GM18498 (cell line): Measurements from ENCODE around the gene RAP1GAP2.
"Not testable (repeated sequence)": the region's sequence is repeated elsewhere in the genome, so short reads cannot be mapped to it uniquely, and the experiment has no call there.

ENCODE experiments used
- ATAC-seq: cut with Tn5 transposase; IDR thresholded peaks from one replicate; pipeline ENCODE4 v1.9.1; 2021; ENCODE audit warnings: mild to moderate bottlenecking, moderate library complexity; ENCODE audit not compliant: unreplicated experiment

The RAP1GAP2 gene

GRCh38 chr17:3015890-3016289 lies 219.7 kb downstream of the RAP1GAP2 start:
- no peak for ATAC-seq

GRCh38 chr17:3017936-3018335 lies 221.7 kb downstream of the RAP1GAP2 start:
- ATAC-seq, result no peak

GRCh38 chr17:3019761-3020160 lies 223.5 kb downstream of the RAP1GAP2 start:
- ATAC-seq, result no peak

GRCh38 chr17:3020381-3020780 lies 224.1 kb downstream of the RAP1GAP2 start:
- ATAC-seq, result no peak

- ATAC-seq, result no peak
Measured at GRCh38 chr17:3022197-3022596, 226.0 kb downstream of the RAP1GAP2 start.

DNA sequence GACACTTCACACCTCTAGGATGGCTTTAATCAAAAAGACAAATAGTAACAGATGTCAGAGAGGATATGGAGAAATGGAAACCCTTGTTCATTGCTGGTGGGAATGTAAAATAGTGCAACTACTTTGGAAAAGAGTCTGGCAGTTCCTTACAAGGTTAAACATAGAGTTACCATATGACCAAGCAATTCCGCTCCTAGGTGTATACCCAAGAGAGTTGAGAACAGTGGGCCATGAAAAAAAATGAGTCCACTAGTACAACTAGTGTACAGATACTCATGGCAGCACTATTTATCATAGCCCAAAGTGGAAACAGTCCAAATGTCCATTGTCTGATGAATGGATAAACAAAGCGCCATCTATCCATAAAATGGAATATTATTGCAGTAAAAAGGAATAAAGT lies 228.1 kb downstream of the RAP1GAP2 start:
- ATAC-seq, result no peak

DNA sequence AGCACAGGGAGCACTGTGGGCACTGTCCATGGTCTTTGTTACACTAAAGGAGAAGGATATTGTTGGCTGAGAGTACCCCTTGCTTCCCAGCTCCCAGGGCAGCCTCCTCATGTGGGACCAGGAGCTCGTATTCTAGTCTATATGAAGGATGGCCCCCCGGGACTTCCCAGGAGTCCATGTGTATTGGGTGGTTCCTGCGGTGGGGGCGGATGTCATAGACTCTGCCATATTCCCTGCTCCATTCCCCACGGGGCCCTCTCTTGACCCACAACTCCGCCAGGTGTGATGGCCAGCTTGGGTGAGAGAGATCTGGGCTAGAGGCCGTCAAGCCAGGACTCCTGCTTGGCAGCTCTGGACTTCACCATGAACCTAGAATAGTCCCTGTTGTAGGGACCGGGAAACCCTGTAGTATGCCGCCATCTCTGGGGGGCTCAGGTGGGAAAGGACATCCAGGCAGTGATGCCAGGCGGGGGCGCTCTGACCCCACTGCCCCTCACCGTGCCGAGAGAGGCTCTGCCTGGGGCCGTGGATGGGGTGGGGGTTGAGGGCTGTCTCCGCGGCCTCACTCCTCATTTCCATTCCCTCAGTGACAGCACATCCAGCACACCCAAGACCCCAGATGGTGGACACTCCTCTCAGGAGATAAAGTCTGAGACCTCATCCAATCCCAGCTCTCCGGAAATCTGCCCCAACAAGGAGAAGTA lies 229.3 kb downstream of the RAP1GAP2 start:
- ATAC-seq, result no peak

GRCh38 chr17:3026125-3026855 lies 230.1 kb downstream of the RAP1GAP2 start:
- ATAC-seq, result no peak

DNA sequence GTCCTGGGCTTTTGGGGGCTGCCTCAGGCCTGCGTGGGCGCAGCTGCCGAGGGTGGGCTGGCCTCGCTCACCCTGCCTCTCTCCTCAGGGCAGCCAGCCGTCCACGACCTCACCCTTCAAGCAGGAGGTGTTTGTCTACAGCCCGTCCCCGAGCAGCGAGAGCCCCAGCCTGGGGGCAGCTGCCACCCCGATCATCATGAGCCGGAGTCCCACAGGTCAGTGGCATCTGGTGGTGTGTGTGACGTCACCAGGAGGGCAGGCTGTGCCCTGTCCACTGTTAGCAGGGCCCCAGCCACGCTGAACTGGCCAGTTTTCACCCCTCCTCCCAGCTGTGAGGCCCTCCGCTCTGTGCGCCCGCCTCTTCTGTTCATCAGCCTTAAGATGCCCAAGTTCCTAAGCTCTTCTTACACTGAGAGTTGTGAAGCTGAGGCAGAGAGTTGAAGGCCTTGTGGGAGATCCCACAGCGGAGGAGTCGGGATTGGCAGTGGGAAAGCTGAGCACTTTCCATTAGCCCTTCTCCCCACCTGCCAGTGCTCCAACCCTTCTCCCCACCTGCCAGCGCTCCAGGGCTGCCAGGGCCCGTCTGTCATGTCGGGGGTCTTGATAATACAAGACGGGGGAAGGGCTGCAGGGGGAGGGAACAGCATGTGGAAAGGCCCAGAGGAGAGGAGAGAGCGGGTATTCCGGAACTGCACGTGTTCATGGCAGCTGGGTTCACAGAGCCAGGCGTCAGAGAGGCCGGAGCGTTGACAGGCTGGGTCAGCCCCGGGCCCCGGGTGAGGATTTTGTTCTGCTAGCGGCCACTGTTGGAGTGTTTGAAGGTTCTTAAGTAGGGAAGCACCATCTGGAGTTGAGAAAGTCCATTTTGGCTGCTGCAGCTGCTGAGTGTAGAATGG lies 230.9 kb downstream of the RAP1GAP2 start:
- no peak for ATAC-seq

DNA sequence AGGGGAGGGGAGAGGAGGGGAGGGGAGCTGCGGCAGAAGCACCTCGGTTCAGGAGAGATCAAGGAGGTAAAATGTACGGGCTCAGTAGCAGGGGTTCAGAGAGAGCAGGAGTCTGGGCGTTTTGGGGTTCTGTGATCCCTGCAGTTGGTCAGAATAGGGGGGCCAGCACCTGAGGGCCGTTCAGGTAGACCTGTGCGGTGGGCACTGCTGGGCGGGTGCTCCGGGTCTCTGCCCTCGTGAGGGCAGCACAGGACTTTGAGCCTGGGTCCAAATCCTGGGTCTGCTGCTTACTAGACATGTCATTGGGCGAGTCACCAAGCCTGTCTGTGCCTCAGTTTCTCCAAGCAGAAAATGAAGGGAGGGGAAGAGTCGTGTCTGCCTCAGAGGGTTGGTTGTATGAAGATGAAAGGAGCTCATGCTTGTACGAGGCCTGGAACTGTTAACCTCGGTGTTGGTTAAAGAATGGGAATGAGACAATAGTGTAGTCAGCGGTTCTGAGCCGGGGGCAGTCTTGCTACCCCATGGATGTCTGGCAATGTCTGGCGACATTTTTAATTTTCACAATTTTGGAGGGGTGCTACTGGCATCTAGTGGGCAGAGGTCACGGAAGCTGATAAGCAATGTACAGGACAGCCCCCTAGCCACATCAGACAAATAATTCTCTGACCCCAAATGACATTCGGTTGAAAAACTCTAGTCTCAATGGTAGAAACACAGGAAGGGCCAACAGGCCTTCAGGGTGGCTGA lies 231.7 kb downstream of the RAP1GAP2 start:
- no peak for ATAC-seq

GRCh38 chr17:3029213-3029913 lies 233.1 kb downstream of the RAP1GAP2 start:
- no peak for ATAC-seq

- no peak for ATAC-seq
Measured at GRCh38 chr17:3030096-3030495, 233.9 kb downstream of the RAP1GAP2 start.

DNA sequence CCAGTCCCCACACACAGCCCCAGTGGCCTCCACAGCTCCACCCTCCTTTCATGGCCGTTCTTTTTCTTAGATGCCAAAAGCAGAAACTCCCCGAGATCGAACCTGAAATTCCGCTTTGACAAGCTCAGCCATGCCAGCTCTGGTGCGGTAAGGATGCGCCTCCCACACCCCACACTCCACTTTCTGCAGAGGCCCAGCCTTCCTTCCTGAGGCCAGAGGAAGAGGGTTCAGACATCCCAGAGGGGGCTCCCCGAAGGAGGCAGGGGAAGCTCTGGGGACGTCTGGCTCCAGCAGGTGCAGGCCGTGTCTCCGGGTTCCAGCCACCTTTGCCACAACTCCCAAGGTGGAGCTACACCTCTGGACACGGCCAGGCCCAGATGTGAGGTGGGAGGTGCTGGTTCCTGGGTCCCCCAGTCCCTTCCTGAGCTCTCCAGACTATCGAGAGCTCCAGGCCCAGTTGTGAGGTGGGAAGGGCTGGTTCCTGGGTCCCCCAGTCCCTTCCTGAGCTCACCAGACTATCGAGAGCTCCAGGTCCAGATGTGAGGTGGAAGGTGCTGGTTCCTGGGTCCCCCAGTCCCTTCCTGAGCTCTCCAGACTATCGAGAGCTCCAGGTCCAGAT lies 234.7 kb downstream of the RAP1GAP2 start:
- ATAC-seq, result not testable (repeated sequence)

DNA sequence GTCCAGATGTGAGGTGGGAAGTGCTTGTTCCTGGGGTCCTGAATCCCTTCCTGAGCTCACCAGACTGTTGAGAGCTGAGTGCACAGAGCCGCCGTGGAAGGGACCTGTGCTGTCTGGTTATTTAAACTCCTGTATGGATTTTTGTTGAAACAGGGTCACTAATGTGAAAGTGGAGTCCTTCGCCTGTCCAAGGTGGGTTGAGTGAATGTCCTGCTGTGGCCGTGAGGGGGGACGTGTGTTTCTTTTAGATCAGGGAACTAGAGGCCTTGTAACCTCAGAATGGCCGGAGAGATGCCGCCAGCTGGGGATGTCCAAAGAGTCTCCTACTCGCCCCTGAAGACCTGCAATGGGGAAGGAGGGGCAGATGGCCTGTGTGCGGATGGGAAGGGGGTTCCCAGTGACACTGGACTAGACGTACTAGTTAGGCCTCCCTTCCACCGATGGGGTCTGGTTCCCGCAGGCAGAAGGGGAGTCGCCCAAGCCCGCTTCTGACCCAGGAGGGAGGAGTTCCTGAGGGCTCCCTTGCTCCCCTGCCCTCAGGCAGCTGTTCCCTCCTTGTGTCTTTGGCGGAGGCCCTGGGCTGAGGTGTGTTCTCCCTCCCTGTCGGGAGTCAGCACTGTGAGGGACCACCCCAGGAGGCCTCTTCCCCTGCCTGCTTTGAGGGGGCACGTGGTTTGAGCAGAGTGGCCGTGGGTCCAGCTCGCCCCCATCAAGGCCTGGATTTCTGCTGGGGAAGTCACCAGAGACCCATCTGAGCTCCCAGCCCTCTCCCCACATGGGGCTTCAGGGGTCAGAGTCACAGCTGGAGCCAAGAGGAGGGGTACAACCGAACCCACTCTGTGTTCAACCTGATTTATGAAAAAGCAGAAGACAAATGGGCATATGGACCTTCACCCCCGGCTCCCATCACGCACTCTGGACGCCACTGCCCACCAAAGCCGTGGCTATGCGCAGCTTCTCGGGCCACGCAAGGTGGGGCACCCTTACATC lies 236.3 kb downstream of the RAP1GAP2 start:
- no peak for ATAC-seq

DNA sequence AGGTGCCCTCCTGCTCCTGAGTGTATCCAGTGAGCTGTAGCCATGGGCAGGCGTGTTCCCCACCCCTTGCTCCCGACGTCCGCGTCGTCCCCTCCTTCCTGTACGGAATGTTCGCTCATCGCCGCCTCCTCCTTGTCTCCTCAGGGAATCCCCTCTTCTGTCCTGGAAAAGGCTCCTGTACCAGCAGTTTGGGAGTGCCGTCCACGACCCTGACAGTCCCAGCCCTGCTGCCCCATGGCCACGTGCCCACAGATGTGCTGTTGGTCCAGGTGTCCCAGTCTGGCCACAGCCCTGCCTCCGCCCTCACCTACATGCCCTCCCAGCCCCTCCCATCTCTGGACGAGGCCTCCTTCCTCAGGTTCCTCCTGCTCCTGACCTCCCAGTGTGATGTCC lies 237.0 kb downstream of the RAP1GAP2 start:
- ATAC-seq, result no peak

DNA sequence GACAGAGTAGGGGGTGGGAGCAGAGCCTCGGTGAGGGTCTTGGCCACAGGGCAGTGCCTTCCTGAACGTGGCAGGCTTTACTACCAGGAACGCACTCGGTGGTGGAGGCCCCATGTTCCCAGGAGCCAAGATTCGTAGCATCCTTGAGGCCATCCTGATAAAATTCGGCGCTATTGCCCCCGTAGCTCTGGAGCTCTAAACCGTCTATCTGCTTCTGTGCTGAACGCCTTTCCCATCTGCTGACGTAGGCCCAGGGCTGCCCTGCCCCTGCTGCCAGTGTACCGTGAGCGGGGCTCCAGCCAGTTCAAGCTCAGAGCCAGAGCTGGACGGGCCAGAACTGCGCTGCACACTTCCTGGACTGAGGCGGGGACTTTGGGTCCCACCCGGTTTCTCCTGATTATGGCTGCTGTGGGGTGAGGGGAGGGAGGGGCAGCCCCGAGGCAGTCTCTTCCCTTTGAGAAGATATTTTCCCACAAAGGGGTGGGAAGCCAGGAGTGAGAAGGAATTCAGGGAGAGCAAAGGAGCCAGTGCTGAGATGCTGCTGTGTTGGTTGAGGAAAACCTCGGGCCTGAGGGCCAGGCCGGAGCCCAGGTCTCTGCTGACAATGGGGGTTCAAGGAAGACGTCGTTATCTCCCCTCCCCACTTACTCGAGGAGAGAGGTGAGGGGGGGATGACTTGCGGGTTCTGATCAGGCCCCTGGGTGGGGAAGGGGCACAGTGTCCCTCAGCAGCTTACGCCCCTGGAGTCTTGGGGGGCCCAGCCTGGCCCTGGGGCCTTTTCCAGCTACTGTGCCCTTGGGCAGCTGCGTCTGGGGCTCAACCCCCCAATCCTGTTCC lies 237.7 kb downstream of the RAP1GAP2 start:
- no peak for ATAC-seq

GRCh38 chr17:3034578-3034920 lies 238.3 kb downstream of the RAP1GAP2 start:
- no peak for ATAC-seq
